Peyer's patch (tissue), 4 donors: ENCODE data around the gene NUDT16L1. TPM values are rescaled to one million over a fixed set of nuclear protein-coding genes. Genes with fewer than 3 reads are reported as not detected.
A peak's percentile ranks its signal among the peaks of the same experiment; 100 is the strongest.

Source experiments
- DNase-seq, 3 donors: peaks; one replicate each; pipeline ENCODE4 v3.0.0-alpha.2; 2017 to 2019
- H3K27ac ChIP-seq, 4 donors: fragments of 200-600 bp; sonication (generic); one replicate each; pipeline ENCODE4 v1.5.1; 2016 to 2019
- H3K27me3 ChIP-seq, 2 donors: fragments of 200-600 bp; sonication (generic); one replicate each; pipeline ENCODE4 v1.5.1; 2019
- H3K36me3 ChIP-seq, 3 donors: fragments of 200-600 bp; sonication (generic); one replicate each; pipeline ENCODE4 v1.5.1; 2016 to 2019
- H3K4me1 ChIP-seq, 4 donors: fragments of 200-600 bp; sonication (generic); one replicate each; pipeline ENCODE4 v1.5.1; 2016 to 2019
- H3K4me3 ChIP-seq, 4 donors: fragments of 200-600 bp; sonication (generic); 1 replicate in 3 of 4; 2 replicates in 1 of 4; pipeline ENCODE4 v1.5.1; 2016 to 2019; ENCODE audit warnings: mild to moderate bottlenecking in 1 of 4
- H3K9me3 ChIP-seq, 4 donors: fragments of 200-600 bp; sonication (generic); one replicate each; pipeline ENCODE4 v1.5.1; 2016 to 2019; ENCODE audit warnings: mild to moderate bottlenecking in 1 of 4
- CTCF ChIP-seq, 6 experiments: fragments of 450-650 bp in 4 of 6; fragments of 200-600 bp in 2 of 6; sonication (generic) in 1 of 6; IDR thresholded peaks; one replicate each; pipeline ENCODE4 v1.5.1; 2017 to 2019; ENCODE audit warnings: antibody characterized with exemption in 6 of 6, mild to moderate bottlenecking in 3 of 6, moderate library complexity in 1 of 6
- POLR2A ChIP-seq, 2 donors: fragments of 450-650 bp; IDR thresholded peaks; one replicate each; pipeline ENCODE4 v1.5.1; 2017; ENCODE audit warnings: antibody characterized with exemption in 2 of 2, mild to moderate bottlenecking in 2 of 2, moderate library complexity in 2 of 2
- total RNA-seq, 4 donors: library from RNA; depleted of rRNA; stranded (reverse); fragments of >200 nt; gene quantifications; one replicate each; pipeline ENCODE4 v1.1.0, GENCODE V29; 2016

Gene NUDT16L1
- 10 to 100 TPM; 19.0 to 53.6 (median 40.1) TPM for total RNA-seq

GRCh38 chr16:4693296-4693955, at the start of gene NUDT16L1:
Gene NUDT16L1, plus strand, starts transcription at chr16:4693562. Its CDS starts 165 bp downstream, at chr16:4693727.
- no peaks in the 10 kb centered on the region for H3K27me3 ChIP-seq
- H3K36me3 ChIP-seq = peaks cover 0 to 54% (median 0%) of the 10 kb centered on the region in 3 donors

GRCh38 chr16:4646773-4647643, 46.4 kb upstream of the NUDT16L1 start:
- H3K9me3 ChIP-seq = no peaks in the 10 kb centered on the region
- no peak overlapping the region for H3K27ac ChIP-seq
- no peaks in the 10 kb centered on the region for H3K27me3 ChIP-seq
- H3K36me3 ChIP-seq = peaks cover 0 to 21% (median 0%) of the 10 kb centered on the region in 3 donors
- no peaks in the 10 kb centered on the region for H3K4me1 ChIP-seq
- no peak for TF ChIP-seq POLR2A (IDR thresholded peaks at IDR 0.05)
- TF ChIP-seq CTCF (IDR thresholded peaks at IDR 0.05) = no peak
- no peak for DNase-seq
- no peak overlapping the region for H3K4me3 ChIP-seq

More at GRCh38 chr16:4693296-4693955, at the start of gene NUDT16L1:
- peak within 1 kb of the TSS; percentile 94 to 99 (median 96) for H3K27ac ChIP-seq
- peak within 1 kb of the TSS; percentile 98 to 100 (median 99) for H3K4me3 ChIP-seq
- TF ChIP-seq CTCF (IDR thresholded peaks at IDR 0.05) (peak; percentile 16 to 50 (median 36)), POLR2A (IDR thresholded peaks at IDR 0.05) (peak; percentile 76 to 85)
- H3K9me3 ChIP-seq = no peaks in the 10 kb centered on the region
- peak; percentile 94 to 98 (median 98) for DNase-seq
- peaks cover 5 to 25% (median 18%) of the 10 kb centered on the region in 4 donors for H3K4me1 ChIP-seq

- no peak overlapping the region for H3K4me3 ChIP-seq
- H3K27ac ChIP-seq = no peak overlapping the region
- DNase-seq = no peak
- TF ChIP-seq CTCF (IDR thresholded peaks at IDR 0.05) = no peak
- no peak for TF ChIP-seq POLR2A (IDR thresholded peaks at IDR 0.05)
- no peaks in the 10 kb centered on the region for H3K9me3 ChIP-seq
- peaks cover 0 to 27% (median 0%) of the 10 kb centered on the region in 3 donors for H3K36me3 ChIP-seq
- no peaks in the 10 kb centered on the region for H3K27me3 ChIP-seq
- peaks cover 0 to 3% (median 0%) of the 10 kb centered on the region in 4 donors for H3K4me1 ChIP-seq
Observed at GRCh38 chr16:4647644-4647980, 45.8 kb upstream of the NUDT16L1 start.

- Histone ChIP-seq H3K9me3 (no peaks in the 10 kb centered on the region), H3K4me1 (peaks cover 0 to 15% (median 0%) of the 10 kb centered on the region in 4 donors), H3K36me3 (peaks cover 0 to 36% (median 0%) of the 10 kb centered on the region in 3 donors), H3K27me3 (no peaks in the 10 kb centered on the region), H3K27ac (no peak overlapping the region), H3K4me3 (no peak overlapping the region)
- no peak for DNase-seq
- TF ChIP-seq POLR2A (IDR thresholded peaks at IDR 0.05) (no peak), CTCF (IDR thresholded peaks at IDR 0.05) (no peak)
Observed at GRCh38 chr16:4648917-4649316, 44.4 kb upstream of the NUDT16L1 start.

GRCh38 chr16:4649744-4650442, 43.5 kb upstream of the NUDT16L1 start:
- Histone ChIP-seq H3K36me3 (peaks cover 0 to 41% (median 0%) of the 10 kb centered on the region in 3 donors), H3K27ac (no peak overlapping the region), H3K4me3 (no peak overlapping the region), H3K9me3 (no peaks in the 10 kb centered on the region), H3K4me1 (peaks cover 0 to 22% (median 0%) of the 10 kb centered on the region in 4 donors), H3K27me3 (no peaks in the 10 kb centered on the region)
- TF ChIP-seq POLR2A (IDR thresholded peaks at IDR 0.05) (no peak), CTCF (IDR thresholded peaks at IDR 0.05) (no peak)
- no peak for DNase-seq
